ENCODE results near the gene FGF13. TPM values are rescaled to one million over a fixed set of nuclear protein-coding genes. Genes with fewer than 3 reads are reported as not detected.

The FGF13 gene
- total and polyA plus RNA-seq, 2 donors (not counting 1 experiment from before 2014, with no cell fraction given) = not detected

DNA sequence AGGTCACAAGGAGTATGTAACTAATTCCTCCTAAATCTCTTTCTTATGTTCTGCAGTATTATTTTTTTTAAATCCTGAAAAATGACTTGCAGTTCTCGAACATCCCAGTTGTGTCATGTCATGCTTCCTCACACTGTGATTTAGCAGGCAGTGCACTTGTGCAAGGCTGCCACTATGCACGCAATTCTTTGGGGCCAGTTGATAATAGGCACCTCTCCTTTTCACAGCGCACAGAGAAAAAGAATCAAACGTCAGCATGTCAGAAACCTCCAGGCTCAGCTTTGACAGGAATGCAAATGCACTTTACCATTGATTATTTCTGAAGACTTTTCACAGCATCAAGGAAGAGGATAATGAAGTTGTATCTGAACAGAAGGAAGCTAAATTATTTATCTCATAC, 62.9 kb downstream of the FGF13 start:
- Mint-ChIP-seq H3K27ac (no peak overlapping the region), H3K27me3 (no peaks in the 10 kb centered on the region), H3K4me1 (no peaks in the 10 kb centered on the region), H3K4me3 (no peak overlapping the region), H3K9me3 (ENCODE audit: insufficient read depth) (no peaks in the 10 kb centered on the region)
- Histone ChIP-seq H3K27ac (ENCODE audit: low read length in 2 of 2) (no peak overlapping the region), H4K20me1 (ENCODE audit: control insufficient read depth, insufficient read depth, low read length, poor library complexity, severe bottlenecking) (no peaks in the 10 kb centered on the region), H3K4me1 (ENCODE audit: control insufficient read depth in 2 of 2, insufficient read depth in 2 of 2, low read length in 2 of 2) (no peaks in the 10 kb centered on the region), H3K4me2 (replicated peaks; ENCODE audit: low read depth, low read length, poor library complexity, severe bottlenecking) (no peak overlapping the region), H3K4me3 (ENCODE audit: control extremely low read depth in 1 of 5, extremely low read depth in 1 of 5, insufficient read depth in 1 of 5, low read depth in 2 of 5, low read length in 4 of 5) (no peak overlapping the region), H3K9me3 (ENCODE audit: control extremely low read depth in 1 of 3, control insufficient read depth in 2 of 3, insufficient read depth in 1 of 3, low read length in 2 of 3) (no peaks in the 10 kb centered on the region), H3K27me3 (replicated peaks in 1 of 4; ENCODE audit: control extremely low read depth in 1 of 4, control insufficient read depth in 3 of 4, insufficient read depth in 4 of 4, low read length in 3 of 4) (no peaks in the 10 kb centered on the region), H2AFZ (ENCODE audit: insufficient read depth, low read depth, low read length, poor library complexity, severe bottlenecking) (no peak overlapping the region), H3K36me3 (replicated peaks in 1 of 2; ENCODE audit: control extremely low read depth in 1 of 2, control insufficient read depth in 1 of 2, extremely low read depth in 1 of 2, insufficient read depth in 2 of 2, low read length in 1 of 2) (no peaks in the 10 kb centered on the region), H3K9ac (ENCODE audit: low read length) (no peak overlapping the region), H3K79me2 (ENCODE audit: control insufficient read depth, insufficient read depth, low read length) (no peaks in the 10 kb centered on the region)
- ATAC-seq (ENCODE audit: low read depth) (no peak), DNase-seq (no peak)
- ChIA-PET POLR2A (no interaction called here), CTCF (no interaction called here)
- TF ChIP-seq, protein P1, sequence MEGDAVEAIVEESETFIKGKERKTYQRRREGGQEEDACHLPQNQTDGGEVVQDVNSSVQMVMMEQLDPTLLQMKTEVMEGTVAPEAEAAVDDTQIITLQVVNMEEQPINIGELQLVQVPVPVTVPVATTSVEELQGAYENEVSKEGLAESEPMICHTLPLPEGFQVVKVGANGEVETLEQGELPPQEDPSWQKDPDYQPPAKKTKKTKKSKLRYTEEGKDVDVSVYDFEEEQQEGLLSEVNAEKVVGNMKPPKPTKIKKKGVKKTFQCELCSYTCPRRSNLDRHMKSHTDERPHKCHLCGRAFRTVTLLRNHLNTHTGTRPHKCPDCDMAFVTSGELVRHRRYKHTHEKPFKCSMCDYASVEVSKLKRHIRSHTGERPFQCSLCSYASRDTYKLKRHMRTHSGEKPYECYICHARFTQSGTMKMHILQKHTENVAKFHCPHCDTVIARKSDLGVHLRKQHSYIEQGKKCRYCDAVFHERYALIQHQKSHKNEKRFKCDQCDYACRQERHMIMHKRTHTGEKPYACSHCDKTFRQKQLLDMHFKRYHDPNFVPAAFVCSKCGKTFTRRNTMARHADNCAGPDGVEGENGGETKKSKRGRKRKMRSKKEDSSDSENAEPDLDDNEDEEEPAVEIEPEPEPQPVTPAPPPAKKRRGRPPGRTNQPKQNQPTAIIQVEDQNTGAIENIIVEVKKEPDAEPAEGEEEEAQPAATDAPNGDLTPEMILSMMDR (IDR thresholded peaks at IDR 0.05) = no peak
- TF ChIP-seq EZH2 (IDR thresholded peaks at IDR 0.05; ENCODE audit: borderline replicate concordance, insufficient read depth, low read depth, low read length, poor library complexity, severe bottlenecking) = no peak
- intact Hi-C loops (cut with micrococcal nuclease) = no loop called here
- WGBS (ENCODE audit: insufficient coverage) = no CpG with 5 or more reads among the region's 4 CpGs

DNA sequence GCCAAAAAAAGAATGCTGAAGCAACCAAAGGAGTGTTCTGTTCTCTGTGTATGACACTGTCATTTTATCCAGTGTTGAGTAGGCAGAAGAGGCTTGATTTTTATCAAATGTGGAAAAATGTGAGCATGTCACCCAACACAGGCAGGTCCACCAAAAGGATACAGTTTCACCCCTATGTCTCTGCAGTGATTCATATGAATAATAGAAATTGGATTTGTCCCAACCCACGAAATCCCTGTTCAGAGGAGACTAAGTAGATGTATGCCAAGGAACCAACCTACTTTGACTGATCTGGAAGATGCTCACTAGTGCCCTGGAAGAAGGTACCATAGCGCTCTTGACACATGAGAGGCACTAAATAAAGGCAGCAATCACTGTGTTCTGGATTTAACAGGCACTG, 72.5 kb downstream of the FGF13 start:
- Histone ChIP-seq H3K36me3 (replicated peaks in 1 of 2; ENCODE audit: control extremely low read depth in 1 of 2, control insufficient read depth in 1 of 2, extremely low read depth in 1 of 2, insufficient read depth in 2 of 2, low read length in 1 of 2) (no peaks in the 10 kb centered on the region), H3K9ac (ENCODE audit: low read length) (no peak overlapping the region), H2AFZ (ENCODE audit: insufficient read depth, low read depth, low read length, poor library complexity, severe bottlenecking) (no peak overlapping the region), H4K20me1 (ENCODE audit: control insufficient read depth, insufficient read depth, low read length, poor library complexity, severe bottlenecking) (no peaks in the 10 kb centered on the region), H3K4me2 (replicated peaks; ENCODE audit: low read depth, low read length, poor library complexity, severe bottlenecking) (no peak overlapping the region), H3K27ac (ENCODE audit: low read length in 2 of 2) (no peak overlapping the region), H3K4me1 (ENCODE audit: control insufficient read depth in 2 of 2, insufficient read depth in 2 of 2, low read length in 2 of 2) (no peaks in the 10 kb centered on the region), H3K9me3 (ENCODE audit: control extremely low read depth in 1 of 3, control insufficient read depth in 2 of 3, insufficient read depth in 1 of 3, low read length in 2 of 3) (no peaks in the 10 kb centered on the region), H3K79me2 (ENCODE audit: control insufficient read depth, insufficient read depth, low read length) (no peaks in the 10 kb centered on the region), H3K27me3 (replicated peaks in 1 of 4; ENCODE audit: control extremely low read depth in 1 of 4, control insufficient read depth in 3 of 4, insufficient read depth in 4 of 4, low read length in 3 of 4) (no peaks in the 10 kb centered on the region), H3K4me3 (ENCODE audit: control extremely low read depth in 1 of 5, extremely low read depth in 1 of 5, insufficient read depth in 1 of 5, low read depth in 2 of 5, low read length in 4 of 5) (no peak overlapping the region)
- POLR2A ChIA-PET = no interaction called here
- no peak overlapping the region for H3K4me3 Mint-ChIP-seq
- no peaks in the 10 kb centered on the region for H3K9me3 Mint-ChIP-seq (ENCODE audit: insufficient read depth)
- H3K4me1 Mint-ChIP-seq = no peaks in the 10 kb centered on the region
- DNase-seq (no peak), ATAC-seq (ENCODE audit: low read depth) (no peak)
- TF ChIP-seq, protein P1 (IDR thresholded peaks at IDR 0.05) = no peak
- no peak for TF ChIP-seq EZH2 (IDR thresholded peaks at IDR 0.05; ENCODE audit: borderline replicate concordance, insufficient read depth, low read depth, low read length, poor library complexity, severe bottlenecking)
- CTCF ChIA-PET = no interaction called here
- intact Hi-C loops (cut with micrococcal nuclease) = no loop called here
- H3K27me3 Mint-ChIP-seq = no peaks in the 10 kb centered on the region
- no peak overlapping the region for H3K27ac Mint-ChIP-seq
- no CpG with 5 or more reads among the region's 2 CpGs for WGBS (ENCODE audit: insufficient coverage)

Small RNAs within 50 kb of the gene (small RNA-seq; reads per million reads assigned to genes)
- not detected for gene AL031386.1 (ENCODE audit: insufficient read length, low read depth, low replicate concordance)
- not detected for gene MIR504 (ENCODE audit: insufficient read length, low read depth, low replicate concordance)
